CD4-positive, CD25-positive, alpha-beta regulatory T cell (primary cell): ENCODE results near the gene PRR9. TPM values are rescaled to one million over a fixed set of nuclear protein-coding genes. Genes with fewer than 3 reads are reported as not detected.

Experiments used
- ATAC-seq, 2 donors: fragments of 150-1000 bp; cut with Tn5 transposase; one replicate each; pipeline ENCODE4 v1.10.0; 2021; ENCODE audit warnings: low read depth in 2 of 2, moderate number of reproducible peaks in 2 of 2, moderate library complexity in 1 of 2
- DNase-seq, 3 donors: peaks; one replicate each; pipeline versions ENCODE4 v3.0.0 to v3.0.0-alpha.2; 2012 to 2022; ENCODE audit warnings: mixed read lengths in 1 of 3
- H3K27ac ChIP-seq: one replicate; pipeline ENCODE4 v1.7.0; 2013; ENCODE audit warnings: mild to moderate bottlenecking, low read length; ENCODE audit not compliant: insufficient read depth, poor library complexity, severe bottlenecking
- H3K27me3 ChIP-seq: one replicate; pipeline ENCODE4 v1.7.0; 2013; ENCODE audit warnings: low read length; ENCODE audit not compliant: control insufficient read depth, insufficient read depth
- H3K36me3 ChIP-seq: one replicate; pipeline ENCODE4 v1.7.0; 2013; ENCODE audit warnings: mild to moderate bottlenecking, low read length, moderate library complexity; ENCODE audit not compliant: control insufficient read depth, insufficient read depth
- H3K4me1 ChIP-seq: 2 replicates; pipeline ENCODE4 v1.7.0; 2013; ENCODE audit warnings: mild to moderate bottlenecking, low read length; ENCODE audit not compliant: insufficient read depth, control insufficient read depth, poor library complexity, severe bottlenecking
- H3K4me3 ChIP-seq: one replicate; pipeline ENCODE4 v1.7.0; 2013; ENCODE audit warnings: low read depth, mild to moderate bottlenecking, low read length, moderate library complexity
- H3K9me3 ChIP-seq, 2 experiments: 1 replicate in 1 of 2; 2 replicates in 1 of 2; pipeline ENCODE4 v1.7.0; 2013; ENCODE audit warnings: low read length in 2 of 2, mild to moderate bottlenecking in 1 of 2, moderate library complexity in 1 of 2; ENCODE audit not compliant: control insufficient read depth in 2 of 2
- H3K27ac Mint-ChIP-seq, 3 donors: one replicate each; pipeline ENCODE4 v1.8.0; 2020 to 2022; ENCODE audit warnings: mild to moderate bottlenecking in 3 of 3, mixed read lengths in 3 of 3, moderate library complexity in 2 of 3
- H3K27me3 Mint-ChIP-seq: one replicate; pipeline ENCODE4 v1.8.0; 2022; ENCODE audit warnings: mild to moderate bottlenecking, mixed read lengths
- H3K36me3 Mint-ChIP-seq: one replicate; pipeline ENCODE4 v1.8.0; 2020; ENCODE audit warnings: mixed read lengths
- H3K4me1 Mint-ChIP-seq, 4 donors: one replicate each; pipeline ENCODE4 v1.8.0; 2020 to 2022; ENCODE audit warnings: mixed read lengths in 4 of 4, mild to moderate bottlenecking in 1 of 4
- H3K4me3 Mint-ChIP-seq, 4 donors: one replicate each; pipeline ENCODE4 v1.8.0; 2020 to 2022; ENCODE audit warnings: mild to moderate bottlenecking in 4 of 4, mixed read lengths in 4 of 4, moderate library complexity in 3 of 4
- H3K9me3 Mint-ChIP-seq, 7 donors: one replicate each; pipeline ENCODE4 v1.8.0; 2020 to 2022; ENCODE audit warnings: mixed read lengths in 7 of 7, mild to moderate bottlenecking in 3 of 7, moderate library complexity in 2 of 7
- polyA plus RNA-seq, 4 donors: library from polyadenylated mRNA; unstranded; fragments of 300-500 nt; fragmentation: Illumina TruSeq; gene quantifications; one replicate each; pipeline ENCODE4 v1.2.3, GENCODE V29; 2021
- total RNA-seq: library from RNA; stranded (reverse); gene quantifications from one replicate; pipeline ENCODE4 v1.2.3, GENCODE V29; 2022

Gene PRR9
- total and polyA plus RNA-seq, 5 donors from 2014 or later: not detected

GRCh38 chr1:153248176-153248879 is 30.9 kb downstream of the PRR9 start:
- H3K36me3 Mint-ChIP-seq: no peaks in the 10 kb centered on the region
- no peaks in the 10 kb centered on the region for H3K4me1 Mint-ChIP-seq
- Histone ChIP-seq H3K4me1 (no peaks in the 10 kb centered on the region), H3K36me3 (no peaks in the 10 kb centered on the region), H3K9me3 (no peaks in the 10 kb centered on the region), H3K27me3 (peaks cover 6% of the 10 kb centered on the region), H3K27ac (no peak overlapping the region), H3K4me3 (no peak overlapping the region)
- no peak overlapping the region for H3K4me3 Mint-ChIP-seq
- peaks cover 16% of the 10 kb centered on the region for H3K27me3 Mint-ChIP-seq
- ATAC-seq: no peak
- H3K27ac Mint-ChIP-seq: no peak overlapping the region
- peaks cover 0 to 2% (median 0%) of the 10 kb centered on the region in 7 donors for H3K9me3 Mint-ChIP-seq
- DNase-seq: no peak

GRCh38 chr1:153250166-153250565 is 32.8 kb downstream of the PRR9 start:
- H3K36me3 ChIP-seq: no peaks in the 10 kb centered on the region
- peaks cover 5% of the 10 kb centered on the region for H3K4me1 ChIP-seq
- no peak overlapping the region for H3K27ac ChIP-seq
- H3K9me3 Mint-ChIP-seq: peaks cover 0 to 2% (median 0%) of the 10 kb centered on the region in 7 donors
- DNase-seq: no peak
- no peak for ATAC-seq
- H3K4me3 ChIP-seq: no peak overlapping the region
- no peak overlapping the region for H3K27ac Mint-ChIP-seq
- H3K27me3 Mint-ChIP-seq: peaks cover 16% of the 10 kb centered on the region
- peaks cover 0 to 6% (median 2%) of the 10 kb centered on the region in 4 donors for H3K4me1 Mint-ChIP-seq
- no peaks in the 10 kb centered on the region for H3K36me3 Mint-ChIP-seq
- H3K9me3 ChIP-seq: no peaks in the 10 kb centered on the region
- no peak overlapping the region for H3K4me3 Mint-ChIP-seq
- H3K27me3 ChIP-seq: peaks cover 6% of the 10 kb centered on the region

GRCh38 chr1:153251087-153251486 is 33.7 kb downstream of the PRR9 start:
- H3K4me1 ChIP-seq: peaks cover 5% of the 10 kb centered on the region
- peaks cover 16% of the 10 kb centered on the region for H3K27me3 Mint-ChIP-seq
- H3K9me3 Mint-ChIP-seq: no peaks in the 10 kb centered on the region
- H3K27me3 ChIP-seq: peaks cover 6% of the 10 kb centered on the region
- no peaks in the 10 kb centered on the region for H3K36me3 ChIP-seq
- DNase-seq (no peak), ATAC-seq (no peak)
- no peak overlapping the region for H3K4me3 ChIP-seq
- no peaks in the 10 kb centered on the region for H3K9me3 ChIP-seq
- no peak overlapping the region for H3K27ac Mint-ChIP-seq
- H3K27ac ChIP-seq: no peak overlapping the region
- H3K4me3 Mint-ChIP-seq: no peak overlapping the region
- H3K4me1 Mint-ChIP-seq: peaks cover 0 to 6% (median 2%) of the 10 kb centered on the region in 4 donors
- H3K36me3 Mint-ChIP-seq: no peaks in the 10 kb centered on the region

GRCh38 chr1:153251562-153251961 is 34.2 kb downstream of the PRR9 start:
- H3K27me3 ChIP-seq: peaks cover 6% of the 10 kb centered on the region
- Mint-ChIP-seq H3K27me3 (peaks cover 16% of the 10 kb centered on the region), H3K36me3 (no peaks in the 10 kb centered on the region), H3K4me3 (no peak overlapping the region), H3K9me3 (no peaks in the 10 kb centered on the region), H3K4me1 (peaks cover 0 to 6% (median 2%) of the 10 kb centered on the region in 4 donors), H3K27ac (no peak overlapping the region)
- no peaks in the 10 kb centered on the region for H3K9me3 ChIP-seq
- H3K36me3 ChIP-seq: no peaks in the 10 kb centered on the region
- no peak overlapping the region for H3K27ac ChIP-seq
- DNase-seq (no peak), ATAC-seq (no peak)
- H3K4me1 ChIP-seq: peaks cover 5% of the 10 kb centered on the region
- no peak overlapping the region for H3K4me3 ChIP-seq

- Histone ChIP-seq H3K4me1 (peaks cover 5% of the 10 kb centered on the region), H3K27me3 (peaks cover 6% of the 10 kb centered on the region), H3K9me3 (no peaks in the 10 kb centered on the region), H3K27ac (no peak overlapping the region), H3K36me3 (no peaks in the 10 kb centered on the region), H3K4me3 (no peak overlapping the region)
- DNase-seq (no peak), ATAC-seq (no peak)
- Mint-ChIP-seq H3K27me3 (peaks cover 16% of the 10 kb centered on the region), H3K4me3 (no peak overlapping the region), H3K36me3 (no peaks in the 10 kb centered on the region), H3K9me3 (no peaks in the 10 kb centered on the region), H3K4me1 (peaks cover 0 to 6% (median 2%) of the 10 kb centered on the region in 4 donors), H3K27ac (no peak overlapping the region)
These were observed 34.6 kb downstream of the PRR9 start for GRCh38 chr1:153251988-153252387.

- no peak overlapping the region for H3K4me3 Mint-ChIP-seq
- DNase-seq: no peak
- Histone ChIP-seq H3K9me3 (no peaks in the 10 kb centered on the region), H3K27me3 (peaks cover 4% of the 10 kb centered on the region), H3K27ac (no peak overlapping the region), H3K4me3 (no peak overlapping the region), H3K36me3 (no peaks in the 10 kb centered on the region), H3K4me1 (peaks cover 5% of the 10 kb centered on the region)
- H3K4me1 Mint-ChIP-seq: peaks cover 0 to 6% (median 2%) of the 10 kb centered on the region in 4 donors
- H3K27ac Mint-ChIP-seq: peak overlapping the region in 1 of 3 donors; percentile 29
- H3K9me3 Mint-ChIP-seq: peaks cover 0 to 2% (median 0%) of the 10 kb centered on the region in 7 donors
- ATAC-seq: no peak
- no peaks in the 10 kb centered on the region for H3K36me3 Mint-ChIP-seq
- H3K27me3 Mint-ChIP-seq: peaks cover 9% of the 10 kb centered on the region
These were observed 35.7 kb downstream of the PRR9 start for GRCh38 chr1:153253076-153253475.

GRCh38 chr1:153253693-153254092 is 36.3 kb downstream of the PRR9 start:
- peaks cover 8% of the 10 kb centered on the region for H3K27me3 Mint-ChIP-seq
- no peak overlapping the region for H3K4me3 Mint-ChIP-seq
- no peaks in the 10 kb centered on the region for H3K36me3 Mint-ChIP-seq
- Histone ChIP-seq H3K4me1 (peaks cover 5% of the 10 kb centered on the region), H3K36me3 (no peaks in the 10 kb centered on the region), H3K27me3 (peaks cover 2% of the 10 kb centered on the region), H3K4me3 (no peak overlapping the region), H3K9me3 (no peaks in the 10 kb centered on the region), H3K27ac (no peak overlapping the region)
- ATAC-seq: no peak
- H3K9me3 Mint-ChIP-seq: peaks cover 0 to 2% (median 0%) of the 10 kb centered on the region in 7 donors
- DNase-seq: peak in 1 of 3 donors; percentile 26
- H3K4me1 Mint-ChIP-seq: peaks cover 0 to 7% (median 2%) of the 10 kb centered on the region in 4 donors
- peak overlapping the region; percentile 10 to 72 (median 38) for H3K27ac Mint-ChIP-seq

- H3K36me3 Mint-ChIP-seq: no peaks in the 10 kb centered on the region
- no peak within 1 kb of the TSS for H3K4me3 ChIP-seq
- H3K27me3 Mint-ChIP-seq: peaks cover 45% of the 10 kb centered on the region
- peaks cover 28% of the 10 kb centered on the region for H3K27me3 ChIP-seq
- H3K9me3 ChIP-seq: no peaks in the 10 kb centered on the region
- no peak within 1 kb of the TSS for H3K27ac ChIP-seq
- DNase-seq (no peak), ATAC-seq (no peak)
- peaks cover 26% of the 10 kb centered on the region for H3K4me1 ChIP-seq
- H3K36me3 ChIP-seq: no peaks in the 10 kb centered on the region
- H3K4me3 Mint-ChIP-seq: peak within 1 kb of the TSS; percentile 78 to 85 (median 81)
- H3K9me3 Mint-ChIP-seq: peaks cover 0 to 2% (median 0%) of the 10 kb centered on the region in 7 donors
- H3K4me1 Mint-ChIP-seq: peaks cover 0 to 30% (median 20%) of the 10 kb centered on the region in 4 donors
- H3K27ac Mint-ChIP-seq: peak within 1 kb of the TSS in 1 of 3 donors; percentile 49
These were observed 42.0 kb downstream of the PRR9 start, which contains the start of gene LORICRIN for GRCh38 chr1:153259387-153259786. TSS of gene LORICRIN (plus strand) at chr1:153259687. CDS start at chr1:153260950, 1,263 bp downstream.
